ENCODE data around the gene PCBP3. TPM values are rescaled to one million over a fixed set of nuclear protein-coding genes. Genes with fewer than 3 reads are reported as not detected.

The PCBP3 gene
- total and polyA plus RNA-seq, 2 donors from 2014 or later, result 2.3 to 5.4 TPM

GRCh38 chr21:45980697-45981096 is 337.2 kb downstream of the PCBP3 start:
- peak overlapping the region; percentile 56 to 80 (median 58) for H3K4me3 ChIP-seq (ENCODE audit: low read length in 3 of 3)
- TF ChIP-seq CTCF (IDR thresholded peaks at IDR 0.05; ENCODE audit: borderline replicate concordance, extremely low read depth, insufficient read depth), result no peak
- peak overlapping the region; percentile 39 to 81 for H3K27ac ChIP-seq (ENCODE audit: low read depth in 2 of 2, low read length in 2 of 2)
- H3K27me3 ChIP-seq (ENCODE audit: control insufficient read depth, insufficient read depth, low read length), result peaks cover 5% of the 10 kb centered on the region
- peaks cover 0 to 8% (median 4%) of the 10 kb centered on the region in 3 donors for H3K36me3 ChIP-seq (ENCODE audit: control insufficient read depth in 2 of 3, insufficient read depth in 3 of 3, low read length in 3 of 3)
- intact Hi-C loops (cut with DNase I), result no loop called here
- DNase-seq (no peak), FAIRE-seq (no peak)
- no peaks in the 10 kb centered on the region for H3K9me3 ChIP-seq (ENCODE audit: control insufficient read depth in 2 of 3, insufficient read depth in 1 of 3, low read length in 3 of 3)
- peaks cover 0 to 11% (median 4%) of the 10 kb centered on the region in 3 donors for H3K4me1 ChIP-seq (ENCODE audit: control insufficient read depth in 2 of 3, insufficient read depth in 2 of 3, low read depth in 1 of 3, low read length in 3 of 3)
- peak overlapping the region; percentile 26 to 77 (median 61) for H3K9ac ChIP-seq (ENCODE audit: low read length in 3 of 3)

- Histone ChIP-seq H3K4me3 (ENCODE audit: low read length in 3 of 3) (peak within 1 kb of the TSS; percentile 56 to 80 (median 69)), H3K36me3 (ENCODE audit: control insufficient read depth in 2 of 3, insufficient read depth in 3 of 3, low read length in 3 of 3) (peaks cover 0 to 15% (median 4%) of the 10 kb centered on the region in 3 donors), H3K9me3 (ENCODE audit: control insufficient read depth in 2 of 3, insufficient read depth in 1 of 3, low read length in 3 of 3) (no peaks in the 10 kb centered on the region), H3K27me3 (ENCODE audit: control insufficient read depth, insufficient read depth, low read length) (peaks cover 5% of the 10 kb centered on the region), H3K4me1 (ENCODE audit: control insufficient read depth in 2 of 3, insufficient read depth in 2 of 3, low read depth in 1 of 3, low read length in 3 of 3) (peaks cover 0 to 11% (median 4%) of the 10 kb centered on the region in 3 donors), H3K27ac (ENCODE audit: low read depth in 2 of 2, low read length in 2 of 2) (peak within 1 kb of the TSS; percentile 57 to 81), H3K9ac (ENCODE audit: low read length in 3 of 3) (peak within 1 kb of the TSS; percentile 26 to 77 (median 67))
- TF ChIP-seq CTCF (IDR thresholded peaks at IDR 0.05; ENCODE audit: borderline replicate concordance, extremely low read depth, insufficient read depth), result no peak
- FAIRE-seq (no peak), DNase-seq (peak; percentile 90 to 95 (median 92))
- intact Hi-C loops (cut with DNase I), result no loop called here
These were observed 337.9 kb downstream of the PCBP3 start, which contains the start of gene COL6A1 for GRCh38 chr21:45981151-45982091. TSS of gene COL6A1 (plus strand) at chr21:45981770. CDS start at chr21:45981851, 81 bp downstream.

- Histone ChIP-seq H3K36me3 (ENCODE audit: control insufficient read depth in 2 of 3, insufficient read depth in 3 of 3, low read length in 3 of 3) (peaks cover 2 to 20% (median 4%) of the 10 kb centered on the region in 3 donors), H3K9ac (ENCODE audit: low read length in 3 of 3) (peak overlapping the region; percentile 15 to 67 (median 64)), H3K9me3 (ENCODE audit: control insufficient read depth in 2 of 3, insufficient read depth in 1 of 3, low read length in 3 of 3) (no peaks in the 10 kb centered on the region), H3K4me1 (ENCODE audit: control insufficient read depth in 2 of 3, insufficient read depth in 2 of 3, low read depth in 1 of 3, low read length in 3 of 3) (peaks cover 0 to 11% (median 4%) of the 10 kb centered on the region in 3 donors), H3K27ac (ENCODE audit: low read depth in 2 of 2, low read length in 2 of 2) (peak overlapping the region; percentile 23 to 57), H3K4me3 (ENCODE audit: low read length in 3 of 3) (peak overlapping the region; percentile 31 to 69 (median 66)), H3K27me3 (ENCODE audit: control insufficient read depth, insufficient read depth, low read length) (peaks cover 5% of the 10 kb centered on the region)
- FAIRE-seq (no peak), DNase-seq (peak in 4 of 5 donors; percentile 39 to 86 (median 48))
- intact Hi-C loops (cut with DNase I), result no loop called here
- TF ChIP-seq CTCF (IDR thresholded peaks at IDR 0.05; ENCODE audit: borderline replicate concordance, extremely low read depth, insufficient read depth), result no peak
These were observed 338.7 kb downstream of the PCBP3 start for GRCh38 chr21:45982092-45982757.

Measured in kidney (tissue), 14 donors.